Endothelial cell of umbilical vein (primary cell): ENCODE measurements around the gene POLR3B.

Source experiments
- EZH2 ChIP-seq: IDR thresholded peaks from 2 replicates; pipeline ENCODE4 v1.6.1; 2012; ENCODE audit warnings: borderline replicate concordance, low read depth, mild to moderate bottlenecking, moderate library complexity, low read length, inconsistent platforms; ENCODE audit not compliant: severe bottlenecking
- MYC ChIP-seq: IDR thresholded peaks from one replicate; pipeline ENCODE4 v1.6.1; 2011; ENCODE audit warnings: mild to moderate bottlenecking, low read depth, low read length
- POLR2A ChIP-seq: IDR thresholded peaks from 2 replicates; pipeline ENCODE4 v1.6.1; 2012; ENCODE audit warnings: low read depth, mild to moderate bottlenecking, control low read depth, low read length
- POLR2AphosphoS5 ChIP-seq: IDR thresholded peaks from 2 replicates; pipeline ENCODE4 v1.6.1; 2012; ENCODE audit warnings: low read depth, mild to moderate bottlenecking, control low read depth, low read length, moderate library complexity; ENCODE audit not compliant: insufficient read depth
- TF ChIP-seq, protein P1 (sequence below), 2 donors: IDR thresholded peaks; 1 replicate in 1 of 2; 2 replicates in 1 of 2; pipeline ENCODE4 v1.5.1; 2011; ENCODE audit warnings: low read length in 2 of 2, mild to moderate bottlenecking in 2 of 2, moderate library complexity in 2 of 2, control low read depth in 1 of 2, inconsistent platforms in 1 of 2, low read depth in 1 of 2; ENCODE audit not compliant: insufficient read depth in 1 of 2; ENCODE audit errors: extremely low read depth in 1 of 2

DNA sequence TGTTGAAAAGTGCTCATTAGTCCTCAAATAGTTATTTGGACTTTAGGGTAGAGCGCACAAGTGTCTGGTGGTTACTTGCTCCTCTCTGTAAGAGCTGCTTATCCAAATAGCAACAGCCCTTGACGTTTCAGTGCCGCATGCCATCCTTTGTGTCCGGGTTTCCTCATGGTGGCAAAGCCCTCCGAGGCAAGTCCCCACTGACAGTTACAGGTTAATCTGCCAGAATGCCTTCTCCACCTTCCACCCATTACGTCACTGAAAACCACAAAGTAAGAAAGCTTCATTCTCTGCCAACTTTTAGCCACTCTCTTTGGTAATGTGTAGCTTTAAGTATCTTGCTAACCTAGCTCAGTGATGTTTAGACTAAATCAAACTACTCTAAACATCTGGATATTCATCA lies 78.6 kb downstream of the POLR3B start:
- TF ChIP-seq, protein P1, sequence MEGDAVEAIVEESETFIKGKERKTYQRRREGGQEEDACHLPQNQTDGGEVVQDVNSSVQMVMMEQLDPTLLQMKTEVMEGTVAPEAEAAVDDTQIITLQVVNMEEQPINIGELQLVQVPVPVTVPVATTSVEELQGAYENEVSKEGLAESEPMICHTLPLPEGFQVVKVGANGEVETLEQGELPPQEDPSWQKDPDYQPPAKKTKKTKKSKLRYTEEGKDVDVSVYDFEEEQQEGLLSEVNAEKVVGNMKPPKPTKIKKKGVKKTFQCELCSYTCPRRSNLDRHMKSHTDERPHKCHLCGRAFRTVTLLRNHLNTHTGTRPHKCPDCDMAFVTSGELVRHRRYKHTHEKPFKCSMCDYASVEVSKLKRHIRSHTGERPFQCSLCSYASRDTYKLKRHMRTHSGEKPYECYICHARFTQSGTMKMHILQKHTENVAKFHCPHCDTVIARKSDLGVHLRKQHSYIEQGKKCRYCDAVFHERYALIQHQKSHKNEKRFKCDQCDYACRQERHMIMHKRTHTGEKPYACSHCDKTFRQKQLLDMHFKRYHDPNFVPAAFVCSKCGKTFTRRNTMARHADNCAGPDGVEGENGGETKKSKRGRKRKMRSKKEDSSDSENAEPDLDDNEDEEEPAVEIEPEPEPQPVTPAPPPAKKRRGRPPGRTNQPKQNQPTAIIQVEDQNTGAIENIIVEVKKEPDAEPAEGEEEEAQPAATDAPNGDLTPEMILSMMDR (IDR thresholded peaks at IDR 0.05; ENCODE audit: extremely low read depth in 1 of 2, insufficient read depth in 1 of 2, low read depth in 1 of 2, low read length in 2 of 2): no peak
- TF ChIP-seq POLR2AphosphoS5 (no peak), POLR2A (no peak), MYC (no peak), EZH2 (no peak)
